Peyer's patch (tissue), 4 donors: Measurements from ENCODE around the gene SZRD1. TPM values are rescaled to one million over a fixed set of nuclear protein-coding genes. Genes with fewer than 3 reads are reported as not detected.

ENCODE experiments used
- DNase-seq, 3 donors: peaks; one replicate each; pipeline ENCODE4 v3.0.0-alpha.2; 2017 to 2019
- H3K27ac ChIP-seq, 4 donors: fragments of 200-600 bp; sonication (generic); one replicate each; pipeline ENCODE4 v1.5.1; 2016 to 2019
- H3K27me3 ChIP-seq, 2 donors: fragments of 200-600 bp; sonication (generic); one replicate each; pipeline ENCODE4 v1.5.1; 2019
- H3K36me3 ChIP-seq, 3 donors: fragments of 200-600 bp; sonication (generic); one replicate each; pipeline ENCODE4 v1.5.1; 2016 to 2019
- H3K4me1 ChIP-seq, 4 donors: fragments of 200-600 bp; sonication (generic); one replicate each; pipeline ENCODE4 v1.5.1; 2016 to 2019
- H3K4me3 ChIP-seq, 4 donors: fragments of 200-600 bp; sonication (generic); 1 replicate in 3 of 4; 2 replicates in 1 of 4; pipeline ENCODE4 v1.5.1; 2016 to 2019; ENCODE audit warnings: mild to moderate bottlenecking in 1 of 4
- H3K9me3 ChIP-seq, 4 donors: fragments of 200-600 bp; sonication (generic); one replicate each; pipeline ENCODE4 v1.5.1; 2016 to 2019; ENCODE audit warnings: mild to moderate bottlenecking in 1 of 4
- CTCF ChIP-seq, 6 experiments: fragments of 450-650 bp in 4 of 6; fragments of 200-600 bp in 2 of 6; sonication (generic) in 1 of 6; IDR thresholded peaks; one replicate each; pipeline ENCODE4 v1.5.1; 2017 to 2019; ENCODE audit warnings: antibody characterized with exemption in 6 of 6, mild to moderate bottlenecking in 3 of 6, moderate library complexity in 1 of 6
- POLR2A ChIP-seq, 2 donors: fragments of 450-650 bp; IDR thresholded peaks; one replicate each; pipeline ENCODE4 v1.5.1; 2017; ENCODE audit warnings: antibody characterized with exemption in 2 of 2, mild to moderate bottlenecking in 2 of 2, moderate library complexity in 2 of 2
- total RNA-seq, 4 donors: library from RNA; depleted of rRNA; stranded (reverse); fragments of >200 nt; gene quantifications; one replicate each; pipeline ENCODE4 v1.1.0, GENCODE V29; 2016

The SZRD1 gene
- total RNA-seq, 4 donors from 2014 or later: 52.0 to 59.5 (median 57.4) TPM

GRCh38 chr1:16348414-16349182 lies 18.4 kb upstream of the SZRD1 start:
- Histone ChIP-seq H3K27ac (peak overlapping the region in 1 of 4 donors; percentile 22), H3K27me3 (no peaks in the 10 kb centered on the region), H3K9me3 (no peaks in the 10 kb centered on the region), H3K4me3 (no peak overlapping the region), H3K36me3 (no peaks in the 10 kb centered on the region), H3K4me1 (peaks cover 0 to 23% (median 7%) of the 10 kb centered on the region in 4 donors)
- peak in 1 of 3 donors; percentile 39 for DNase-seq
- no peak for TF ChIP-seq CTCF (IDR thresholded peaks at IDR 0.05)
- no peak for TF ChIP-seq POLR2A (IDR thresholded peaks at IDR 0.05)

GRCh38 chr1:16349847-16350406 lies 17.1 kb upstream of the SZRD1 start:
- no peak overlapping the region for H3K27ac ChIP-seq
- H3K9me3 ChIP-seq: no peaks in the 10 kb centered on the region
- TF ChIP-seq CTCF (IDR thresholded peaks at IDR 0.05) (no peak), POLR2A (IDR thresholded peaks at IDR 0.05) (no peak)
- DNase-seq: no peak
- no peak overlapping the region for H3K4me3 ChIP-seq
- H3K36me3 ChIP-seq: no peaks in the 10 kb centered on the region
- H3K4me1 ChIP-seq: peaks cover 0 to 23% (median 7%) of the 10 kb centered on the region in 4 donors
- no peaks in the 10 kb centered on the region for H3K27me3 ChIP-seq

- Histone ChIP-seq H3K36me3 (no peaks in the 10 kb centered on the region), H3K27me3 (no peaks in the 10 kb centered on the region), H3K9me3 (no peaks in the 10 kb centered on the region), H3K27ac (peak overlapping the region; percentile 83 to 95 (median 92)), H3K4me3 (peak overlapping the region; percentile 74 to 98 (median 89)), H3K4me1 (peaks cover 0 to 23% (median 7%) of the 10 kb centered on the region in 4 donors)
- no peak for DNase-seq
- TF ChIP-seq CTCF (IDR thresholded peaks at IDR 0.05): no peak
- TF ChIP-seq POLR2A (IDR thresholded peaks at IDR 0.05): no peak
These were observed 15.5 kb upstream of the SZRD1 start for GRCh38 chr1:16351456-16351993.

GRCh38 chr1:16351994-16352841 lies 14.8 kb upstream of the SZRD1 start, which contains the start of gene FBXO42:
FBXO42 (minus strand) TSS chr1:16352480; CDS start chr1:16315418, 37,062 bp downstream.
- peak; percentile 87 to 95 (median 94) for DNase-seq
- Histone ChIP-seq H3K36me3 (no peaks in the 10 kb centered on the region), H3K9me3 (no peaks in the 10 kb centered on the region), H3K4me3 (peak within 1 kb of the TSS; percentile 74 to 98 (median 89)), H3K27ac (peak within 1 kb of the TSS; percentile 83 to 95 (median 92)), H3K27me3 (no peaks in the 10 kb centered on the region), H3K4me1 (peaks cover 0 to 23% (median 7%) of the 10 kb centered on the region in 4 donors)
- TF ChIP-seq POLR2A (IDR thresholded peaks at IDR 0.05): peak in 1 of 2 donors; percentile 89
- peak in 5 of 6 experiments; percentile 24 to 62 (median 47) for TF ChIP-seq CTCF (IDR thresholded peaks at IDR 0.05)
